GM12873 (cell line): Measurements from ENCODE around the gene SLC12A4.

ENCODE experiments used
- CTCF ChIP-seq: IDR thresholded peaks from 2 replicates; pipeline ENCODE4 v1.5.1; 2012; ENCODE audit warnings: low read depth, mild to moderate bottlenecking, moderate library complexity, low read length, control low read depth; ENCODE audit not compliant: insufficient read depth; ENCODE audit errors: missing control alignments

The SLC12A4 gene

DNA sequence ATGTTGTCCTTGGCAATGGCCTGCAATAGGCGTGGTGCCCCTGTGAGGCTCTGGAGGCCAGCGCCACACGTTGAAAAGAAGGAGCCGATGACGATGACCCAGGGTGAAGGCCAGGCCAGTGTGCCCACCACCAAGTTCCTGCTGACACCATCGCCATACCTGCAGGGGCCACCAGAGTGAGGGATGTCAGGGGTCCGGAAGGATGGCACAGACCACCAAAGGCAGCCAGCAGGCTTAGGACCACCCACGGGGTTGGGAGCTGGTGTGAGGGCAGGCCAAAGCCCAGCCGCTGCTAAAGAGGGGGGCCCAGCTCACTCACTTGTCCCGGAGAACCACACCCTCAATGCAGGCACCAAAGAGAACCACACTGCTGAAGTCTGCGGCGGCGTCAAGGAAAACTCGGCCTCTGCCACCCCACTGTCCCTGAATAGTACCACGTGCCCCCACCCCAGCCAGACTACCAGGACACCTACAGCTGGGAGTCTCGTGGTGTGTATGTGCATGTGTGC is 18.0 kb downstream of the SLC12A4 start:
- no peak for TF ChIP-seq CTCF

DNA sequence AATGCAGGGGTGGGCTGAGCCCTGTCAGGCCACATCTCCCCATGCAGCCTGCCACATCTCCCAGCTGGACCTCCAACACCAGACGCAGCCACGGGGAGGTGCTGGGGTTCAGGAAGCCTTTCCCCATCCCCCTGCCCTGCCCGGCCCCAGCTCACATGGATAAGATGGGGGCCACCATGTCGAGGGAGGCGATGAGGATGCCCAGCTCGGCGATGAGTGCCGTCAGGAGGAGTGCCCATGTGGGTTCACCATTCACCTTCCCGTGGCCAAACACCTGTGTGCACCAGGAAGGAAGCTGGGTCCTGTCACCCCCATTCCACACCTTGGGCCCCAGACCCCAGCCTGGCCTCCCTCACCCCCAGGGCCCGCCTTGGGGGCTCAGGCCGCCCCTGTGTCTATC is 18.8 kb downstream of the SLC12A4 start:
- no peak for TF ChIP-seq CTCF

- no peak for TF ChIP-seq CTCF
Measured at GRCh38 chr16:67948015-67948414, 20.4 kb downstream of the SLC12A4 start.

DNA sequence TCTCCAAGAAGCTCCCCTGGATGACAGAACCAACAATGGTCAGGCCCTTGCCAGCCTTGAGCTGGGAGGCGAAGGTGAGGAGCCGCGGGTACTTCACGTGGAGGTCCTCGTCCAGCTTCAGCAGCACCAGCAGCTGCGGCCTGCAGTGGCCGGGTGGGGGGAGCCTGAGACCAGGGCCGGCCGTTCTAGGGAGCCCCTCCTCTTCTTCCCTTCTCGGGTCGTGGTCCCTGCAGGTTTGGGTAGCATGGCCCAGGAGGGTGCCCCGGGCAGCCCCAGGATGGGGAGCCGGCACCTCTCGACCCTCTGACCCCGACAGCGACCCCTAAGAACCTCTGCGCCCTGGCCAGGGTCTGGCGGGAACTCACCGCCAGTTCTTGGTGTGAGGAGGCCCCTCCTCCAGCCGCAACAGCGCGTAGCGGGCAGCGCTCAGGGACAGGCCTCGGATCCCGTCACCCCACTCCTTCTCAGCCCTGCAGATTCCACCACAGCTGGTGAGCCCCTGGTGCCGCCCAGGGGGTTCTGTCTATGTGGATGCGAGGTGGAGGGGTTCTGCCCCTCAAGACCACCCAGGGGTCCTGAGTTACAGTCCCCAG is 21.4 kb downstream of the SLC12A4 start:
- TF ChIP-seq CTCF = no peak

DNA sequence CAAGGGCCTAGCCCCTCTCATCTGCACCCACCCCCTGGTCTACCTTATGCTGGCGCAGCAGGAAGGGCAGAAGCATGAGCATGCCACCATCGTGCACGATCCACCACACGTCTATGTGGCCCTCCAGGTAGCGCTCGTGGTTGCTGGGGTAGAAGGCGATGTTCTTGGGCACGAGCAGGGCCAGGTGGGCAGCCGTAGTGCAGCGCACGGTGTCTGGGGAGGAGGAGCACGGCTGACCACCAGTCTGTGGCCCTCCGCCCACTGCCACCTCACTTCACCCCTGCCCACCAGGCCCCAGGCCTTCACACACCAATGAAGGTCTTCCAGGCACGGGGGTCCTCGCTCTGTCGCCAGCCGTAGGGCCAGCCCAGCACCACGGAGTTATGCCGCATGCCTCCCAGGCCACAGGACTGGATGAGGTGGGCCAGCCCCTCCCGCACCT is 22.3 kb downstream of the SLC12A4 start:
- TF ChIP-seq CTCF = no peak

DNA sequence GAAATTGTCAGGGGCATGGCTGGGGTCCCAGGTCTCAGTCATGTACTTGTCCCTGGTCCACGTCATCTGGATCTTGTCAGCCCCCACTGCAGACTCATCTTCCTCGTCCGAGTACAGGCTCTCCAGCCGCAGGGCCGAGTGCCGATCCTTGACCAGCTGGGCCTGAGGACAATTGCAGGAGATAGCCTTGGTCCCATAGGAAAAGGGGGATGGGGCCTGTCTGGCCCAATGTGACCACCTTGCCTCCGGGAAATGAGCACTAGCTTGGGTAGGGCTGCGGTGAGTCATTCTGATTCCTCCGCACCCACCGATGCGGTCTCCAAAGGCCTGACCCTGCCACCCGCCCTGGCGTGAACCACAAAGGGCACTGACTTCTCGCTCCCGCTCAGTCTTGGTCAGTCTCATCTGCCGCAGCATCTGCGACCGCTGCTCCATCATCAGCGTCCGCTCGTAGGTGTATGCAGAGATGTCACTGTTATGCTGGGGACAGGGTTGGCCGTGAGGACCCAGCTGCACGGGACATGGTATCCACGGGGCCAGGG is 23.0 kb downstream of the SLC12A4 start:
- TF ChIP-seq CTCF = no peak

GRCh38 chr16:67944690-67945391 is 23.6 kb downstream of the SLC12A4 start:
- no peak for TF ChIP-seq CTCF
